ENCODE results near the gene MYH11.
A peak's percentile ranks its signal among the peaks of the same experiment; 100 is the strongest.

The MYH11 gene

DNA sequence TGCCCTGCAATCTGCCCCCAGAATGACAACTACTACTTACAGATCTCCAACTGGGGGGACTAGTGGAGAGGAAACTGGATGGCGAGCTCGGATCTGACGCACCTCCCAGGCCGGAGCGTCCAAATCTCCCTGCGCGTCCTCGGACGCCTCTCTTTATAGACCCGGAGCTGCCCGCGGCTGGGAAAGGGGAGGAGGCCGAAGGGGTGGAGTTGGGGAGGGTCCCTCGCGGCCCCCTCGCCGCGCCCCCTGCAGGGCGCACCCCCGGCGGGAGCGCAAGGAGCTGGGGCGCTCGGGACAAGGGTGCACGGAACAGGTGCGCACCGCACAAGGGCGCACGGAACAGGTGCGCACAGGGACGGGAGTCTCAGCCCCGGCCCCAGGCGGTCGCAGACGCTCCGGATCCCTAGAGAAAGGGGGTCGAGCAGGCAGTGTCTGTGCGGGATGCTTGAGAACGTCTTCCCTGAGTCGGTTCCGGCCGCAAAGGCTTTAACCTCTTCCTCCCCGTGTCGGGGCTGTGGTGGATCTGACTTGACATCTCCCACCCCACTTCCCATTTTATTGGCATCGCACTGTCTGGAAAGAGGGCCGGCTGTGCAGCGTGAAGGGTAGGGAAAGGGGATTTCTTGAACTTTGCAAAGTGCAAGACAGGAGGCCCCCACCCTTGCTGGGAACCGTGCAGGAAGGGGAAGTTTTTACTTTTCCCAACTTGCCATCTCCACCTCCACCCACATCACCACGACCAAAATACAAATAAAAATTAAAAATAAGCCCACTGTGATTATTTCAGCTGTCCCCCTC is at the start of gene MYH11:
Gene MYH11, minus strand, starts transcription at position 128 of the 798 bp plus-strand sequence. CDS start 18,776 bp downstream, outside the sequence.
- peak; percentile 57 to 75 for DNase-seq

DNA sequence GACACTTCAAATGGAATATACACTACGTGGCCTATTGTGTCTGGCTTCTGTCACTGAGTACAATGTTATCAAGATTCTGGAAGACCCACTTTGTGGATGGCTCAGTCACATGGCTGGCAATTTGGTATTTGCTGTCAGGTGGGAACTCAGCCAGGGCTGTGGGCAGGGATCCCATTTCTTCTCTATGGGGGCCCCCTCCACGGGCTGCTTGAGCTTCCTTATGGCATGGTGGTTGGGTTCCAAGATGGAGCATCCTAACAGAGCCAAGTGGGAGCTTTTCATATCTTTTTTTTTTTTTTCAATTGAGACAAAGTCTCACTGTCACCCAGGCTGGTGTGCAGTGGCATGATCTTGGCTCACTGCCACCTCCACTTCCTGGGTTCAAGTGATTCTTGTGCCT is 49.6 kb upstream of the MYH11 start:
- no peak for DNase-seq

DNA sequence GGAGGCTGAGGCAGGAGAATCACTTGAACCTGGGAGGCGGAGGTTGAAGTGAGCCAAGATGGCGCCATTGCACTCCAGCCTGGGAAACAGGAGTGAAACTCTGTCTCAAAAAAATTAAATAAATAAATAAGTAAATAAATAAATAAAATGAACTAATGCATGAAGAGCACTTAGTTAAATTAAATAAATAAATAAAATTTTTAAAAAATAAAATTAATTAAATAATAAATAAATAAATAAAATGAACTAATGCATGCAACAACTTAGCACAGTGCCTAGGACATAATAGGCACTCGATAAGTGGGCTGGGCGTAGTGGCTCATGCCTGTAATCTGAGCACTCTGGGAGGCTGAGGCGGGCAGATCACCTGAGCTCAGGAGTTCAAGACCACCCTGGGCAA is 47.1 kb upstream of the MYH11 start:
- DNase-seq: no peak

DNA sequence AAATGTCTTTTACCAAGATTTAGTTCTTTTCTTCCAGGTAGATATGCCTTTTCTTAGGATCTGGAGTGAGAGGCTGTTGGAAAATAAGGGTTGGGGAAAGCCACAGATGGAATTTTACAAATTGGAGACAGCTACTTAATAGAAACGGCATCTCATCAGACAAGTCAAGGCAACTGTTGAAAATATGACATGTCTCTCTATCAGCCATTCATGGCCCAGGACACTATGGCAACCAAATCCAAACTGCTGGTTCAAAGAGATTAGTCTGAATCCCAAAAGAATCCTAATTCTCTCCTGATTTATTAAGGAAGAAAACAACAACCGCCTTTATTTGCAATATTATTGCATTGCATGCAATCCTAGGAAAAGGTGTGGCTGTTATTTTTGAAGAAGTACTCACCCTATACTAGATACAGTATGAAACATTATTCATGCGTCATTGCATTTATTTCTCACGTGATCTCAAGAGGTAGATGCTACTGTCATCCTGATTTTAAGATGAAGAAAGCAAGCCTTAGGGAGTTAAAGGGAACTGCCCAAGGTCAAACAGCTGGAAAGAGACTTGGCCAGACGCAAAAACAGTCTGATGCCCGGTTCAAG is 44.2 kb upstream of the MYH11 start:
- DNase-seq: no peak

DNA sequence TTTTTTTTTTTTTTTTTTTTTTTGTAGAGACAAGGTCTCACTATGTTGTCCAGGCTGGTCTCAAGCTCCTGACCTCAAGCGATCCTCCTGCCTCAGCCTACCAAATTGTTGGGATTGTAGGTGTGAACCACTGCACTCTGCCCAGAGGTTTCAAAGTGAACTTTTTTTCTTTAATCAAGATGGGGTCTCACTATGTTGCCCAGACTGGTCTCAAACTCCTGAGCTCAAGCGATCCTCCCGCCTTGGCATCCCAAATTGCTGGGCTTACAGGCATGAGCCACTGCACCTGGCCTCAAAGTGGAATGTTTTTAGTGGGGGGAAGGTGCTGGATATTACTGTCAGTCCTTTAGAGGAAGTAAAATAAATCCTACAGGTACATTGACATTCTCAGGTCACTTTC is 43.5 kb upstream of the MYH11 start:
- no peak for DNase-seq

DNA sequence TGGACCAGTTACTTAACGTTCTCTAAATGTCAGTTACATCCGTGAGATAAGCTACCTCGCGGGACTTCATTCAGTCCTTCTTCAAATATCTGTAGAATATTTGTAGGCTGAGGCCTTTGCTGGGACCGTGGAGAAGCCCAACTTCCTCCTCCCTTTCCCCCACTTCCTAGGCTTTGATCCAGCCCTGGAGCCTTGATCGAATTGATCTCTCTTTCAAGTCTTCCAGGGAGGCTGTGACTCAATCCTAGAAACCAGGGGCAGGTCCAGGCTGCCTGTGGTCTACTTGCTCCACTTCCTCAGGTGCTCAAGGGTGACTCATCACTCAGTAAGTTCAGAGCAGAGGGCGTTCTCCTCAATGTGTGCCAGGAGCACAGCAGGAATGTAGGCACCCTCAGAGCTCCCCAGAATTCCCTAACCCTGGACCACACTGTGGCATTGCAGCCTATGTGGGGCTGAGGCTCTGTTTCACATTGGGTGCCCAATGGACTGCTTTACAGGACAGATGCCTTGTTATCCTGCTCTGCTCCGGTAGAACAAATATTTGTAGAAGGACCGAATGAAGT is 42.8 kb upstream of the MYH11 start:
- no peak for DNase-seq

DNA sequence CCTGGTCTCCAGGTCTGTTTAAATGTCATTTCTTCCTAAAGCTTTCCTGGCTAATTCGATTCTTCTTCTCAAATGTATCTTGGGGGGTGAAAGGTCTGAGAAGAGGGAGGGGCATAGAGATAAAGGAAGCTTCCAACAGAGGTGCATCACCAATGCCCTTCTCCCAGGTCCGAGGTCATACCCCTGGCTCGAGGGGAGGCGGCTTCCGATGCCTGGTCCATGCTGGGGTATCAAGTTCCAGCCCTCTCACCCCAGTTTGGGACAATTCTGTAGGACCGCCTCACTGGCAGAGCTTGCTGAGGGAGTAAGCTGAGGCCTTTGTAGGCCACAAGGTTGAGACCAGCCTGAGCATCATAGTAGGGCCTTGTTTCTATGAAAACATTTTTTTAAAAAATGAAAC is 41.8 kb upstream of the MYH11 start:
- no peak for DNase-seq

DNA sequence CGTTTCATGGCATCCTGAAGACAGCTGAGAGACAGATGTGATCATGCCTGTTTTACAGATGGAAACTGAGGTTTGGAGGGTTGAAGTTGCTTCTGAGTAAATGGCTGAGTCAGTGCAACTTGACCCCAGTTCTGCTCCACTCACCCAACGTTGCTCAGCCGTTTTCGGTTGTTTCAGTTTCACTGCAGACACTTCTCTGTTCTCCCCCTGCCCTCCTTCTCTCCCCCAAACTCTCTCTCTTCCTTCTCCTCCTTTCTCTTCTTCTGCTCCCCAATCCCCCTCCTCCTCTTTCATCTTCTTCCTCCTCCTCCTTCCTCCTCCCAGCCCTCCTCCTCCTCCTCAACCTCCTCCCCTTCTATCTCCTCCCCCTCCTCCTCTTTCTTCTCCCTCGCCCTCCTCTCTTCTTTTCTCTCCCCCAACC is 41.0 kb upstream of the MYH11 start:
- DNase-seq: peak; percentile 17 to 34

DNA sequence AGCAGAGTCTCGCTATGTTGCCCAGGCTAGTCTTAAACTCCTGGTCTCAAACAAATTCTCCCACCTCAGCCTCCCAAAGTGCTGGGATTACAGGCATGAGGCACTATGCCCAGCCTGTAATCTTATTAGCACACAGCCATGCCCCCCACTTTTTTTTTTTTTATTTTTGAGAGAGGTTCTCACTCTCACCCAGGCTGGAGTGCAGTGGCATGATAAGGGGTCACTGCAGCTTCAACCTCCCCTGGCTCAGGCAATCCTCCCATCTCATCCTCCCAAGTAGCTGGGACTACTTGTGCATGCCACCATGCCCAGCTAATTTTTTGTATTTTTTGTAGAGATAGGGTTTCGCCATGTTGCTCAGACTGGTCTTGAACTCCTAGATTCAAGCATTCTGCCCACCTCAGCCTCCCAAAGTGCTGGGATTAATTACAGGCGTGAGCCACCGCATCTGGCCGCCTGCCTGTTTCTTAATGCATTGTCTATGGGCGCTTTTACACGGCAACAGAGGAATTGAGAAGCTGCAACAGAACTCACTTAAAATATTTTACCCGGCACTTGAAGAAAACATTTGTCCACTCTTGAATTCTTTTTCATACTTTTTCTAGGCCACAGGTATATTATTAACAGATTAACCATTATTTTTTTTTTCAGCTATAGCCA is 40.4 kb upstream of the MYH11 start:
- DNase-seq: no peak

DNA sequence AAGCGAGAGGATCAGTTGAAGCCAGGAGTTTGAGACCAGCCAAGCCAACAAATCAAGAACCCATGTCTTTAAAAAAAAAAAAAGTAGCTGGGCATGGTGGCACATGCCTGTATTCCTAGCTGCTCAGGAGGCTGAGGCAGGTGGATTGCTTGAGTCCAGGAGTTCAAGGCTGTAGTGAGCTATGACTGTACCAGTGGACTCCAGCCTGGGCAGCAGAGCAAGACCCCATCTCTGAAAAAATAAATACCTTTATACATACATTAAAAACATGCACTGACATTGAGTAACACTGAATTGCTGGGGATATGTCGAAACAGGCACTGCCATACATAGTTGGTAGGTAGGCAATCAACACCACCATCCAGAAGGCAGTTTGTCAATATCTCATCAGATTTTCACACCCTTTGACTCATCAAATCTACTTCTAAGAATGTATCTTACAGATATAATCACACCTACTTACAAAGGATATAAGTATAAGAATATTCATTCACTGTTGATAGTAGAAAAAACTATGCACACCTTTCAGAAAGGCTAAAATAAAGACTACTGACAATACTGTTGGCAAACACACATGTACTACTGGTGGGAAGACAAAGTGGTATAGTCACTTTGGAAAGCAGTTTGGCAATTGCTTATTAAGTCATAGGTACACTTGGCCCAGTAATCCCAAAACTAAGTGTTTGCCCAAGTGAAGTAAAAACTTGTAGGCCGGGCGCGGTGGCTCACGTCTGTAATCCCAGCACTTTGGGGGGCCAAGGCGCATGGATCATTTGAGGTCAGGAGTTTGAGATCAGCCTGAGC is 37.9 kb upstream of the MYH11 start:
- no peak for DNase-seq

DNA sequence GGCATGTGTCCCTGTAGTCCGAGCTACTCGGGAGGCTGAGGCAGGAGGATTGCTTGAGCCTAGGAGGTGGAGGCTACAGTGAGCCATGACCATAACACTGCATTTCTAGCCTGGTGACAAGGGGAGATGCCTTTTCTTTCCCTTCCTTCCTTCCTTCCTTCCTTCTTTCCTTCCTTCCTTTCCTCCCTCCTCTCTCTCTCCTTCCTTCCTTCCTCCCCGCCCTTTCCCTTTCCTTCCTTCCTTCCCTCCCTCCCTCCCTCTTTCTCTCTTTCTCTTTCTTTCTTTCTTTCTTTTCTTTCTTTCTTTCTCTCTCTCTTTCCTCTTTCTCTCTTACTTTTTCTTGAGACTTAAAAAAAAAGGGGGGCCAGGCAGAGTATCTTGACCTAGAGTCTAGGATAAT is 34.7 kb upstream of the MYH11 start:
- no peak for DNase-seq

DNA sequence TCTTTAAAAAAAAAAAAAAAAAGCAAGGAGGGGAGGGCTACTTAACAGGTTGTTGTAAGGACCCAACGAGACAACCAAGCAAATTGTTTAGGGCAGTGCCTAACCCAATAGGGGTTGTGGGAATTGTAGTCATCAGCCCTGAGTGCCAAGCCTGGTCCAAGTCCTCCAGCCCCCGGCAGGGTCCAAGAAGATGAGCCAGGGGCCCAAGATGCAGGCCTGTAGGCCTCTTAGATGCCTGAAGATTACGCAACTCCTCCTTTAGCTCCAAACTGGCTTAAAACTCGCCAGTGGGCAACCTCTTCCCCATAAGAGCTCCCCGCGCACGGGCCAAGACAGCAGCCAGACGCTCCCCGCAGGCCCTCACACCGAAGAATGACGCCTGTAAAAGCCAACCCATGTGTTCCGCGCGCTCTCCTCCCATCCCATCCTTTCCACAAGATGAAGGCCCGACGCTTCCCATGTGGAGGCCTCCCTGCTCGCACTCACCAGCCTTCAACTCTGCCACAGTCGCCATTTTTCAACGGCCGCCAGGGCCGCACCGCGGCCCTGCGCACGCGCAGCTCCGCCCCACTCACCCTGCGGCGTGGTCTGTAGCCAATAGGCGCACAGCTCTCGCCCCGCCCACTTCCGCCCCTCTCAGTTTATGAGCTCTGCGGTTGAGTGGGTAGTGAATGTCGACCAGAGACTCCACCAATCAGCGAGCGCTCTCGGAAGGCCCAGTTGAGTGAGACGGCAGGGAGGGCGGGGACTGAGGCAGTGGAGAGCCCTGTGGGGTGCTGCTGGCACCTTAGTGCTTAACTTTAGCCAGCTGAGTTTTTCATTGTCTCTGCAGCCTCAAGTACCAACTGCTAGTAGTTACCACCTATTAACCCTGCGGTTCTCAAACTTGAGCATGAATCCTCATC is 31.5 kb upstream of the MYH11 start, which contains the start of gene CEP20:
Gene CEP20, minus strand, starts transcription at position 532 of the 905 bp plus-strand sequence. Its CDS starts 18 bp downstream, at position 514.
- peak; percentile 99 to 100 for DNase-seq

DNA sequence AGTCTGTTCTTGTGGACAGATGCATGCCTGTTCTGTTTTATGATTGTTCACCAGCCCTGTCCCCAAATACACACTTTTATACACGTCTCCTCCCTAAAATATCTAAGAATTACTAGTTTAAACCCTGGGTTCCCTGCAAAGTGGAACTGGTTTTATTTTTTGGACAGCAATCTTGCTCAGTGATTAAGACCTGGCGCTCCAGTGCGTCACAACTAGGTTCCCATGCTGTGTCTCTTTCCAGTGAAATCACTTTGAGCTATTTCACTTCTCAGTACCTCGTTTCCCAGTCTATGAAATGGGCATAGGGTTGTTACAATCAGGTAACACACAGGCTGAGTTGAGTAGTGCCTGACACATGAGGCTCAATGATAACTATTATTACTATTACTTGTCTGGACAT is 30.5 kb upstream of the MYH11 start:
- no peak for DNase-seq

DNA sequence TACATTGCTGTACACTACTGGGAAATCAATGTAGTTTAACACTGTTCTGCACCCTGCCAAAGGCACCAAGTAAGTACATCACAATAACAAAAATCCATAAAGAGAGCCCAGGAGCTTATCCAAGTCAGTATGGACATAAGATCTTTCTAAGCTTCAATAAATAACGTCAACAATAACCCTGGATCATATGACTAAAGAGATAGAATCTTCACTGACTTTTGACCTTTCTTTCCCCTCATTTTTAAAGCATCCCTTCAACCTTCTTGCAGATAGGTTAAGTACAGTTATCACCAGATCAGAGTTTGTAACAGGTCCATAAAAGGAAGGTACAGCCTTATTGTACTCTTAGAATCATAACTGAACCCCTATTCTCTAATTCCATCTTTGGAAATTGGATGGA is 29.2 kb upstream of the MYH11 start:
- DNase-seq: no peak

DNA sequence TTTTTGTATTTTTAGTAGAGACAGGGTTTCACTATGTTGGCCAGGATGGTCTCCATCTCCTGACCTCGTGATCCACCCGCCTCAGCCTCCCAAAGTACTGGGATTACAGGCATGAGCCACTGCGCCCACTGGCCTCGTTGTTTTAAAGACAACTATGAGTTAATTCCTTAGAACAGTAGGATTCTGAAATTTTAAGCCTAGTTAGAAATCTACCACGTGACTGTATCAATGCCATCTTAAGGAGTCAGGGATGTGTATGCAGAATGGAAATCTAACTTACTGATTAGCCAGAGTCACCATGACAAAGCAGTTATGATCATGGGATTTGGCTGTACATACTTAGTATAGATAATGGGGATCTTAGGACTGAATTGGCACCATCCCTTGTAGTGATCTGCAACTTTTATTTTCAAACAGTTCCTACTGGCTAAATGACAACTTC is 28.8 kb upstream of the MYH11 start:
- DNase-seq: no peak

DNA sequence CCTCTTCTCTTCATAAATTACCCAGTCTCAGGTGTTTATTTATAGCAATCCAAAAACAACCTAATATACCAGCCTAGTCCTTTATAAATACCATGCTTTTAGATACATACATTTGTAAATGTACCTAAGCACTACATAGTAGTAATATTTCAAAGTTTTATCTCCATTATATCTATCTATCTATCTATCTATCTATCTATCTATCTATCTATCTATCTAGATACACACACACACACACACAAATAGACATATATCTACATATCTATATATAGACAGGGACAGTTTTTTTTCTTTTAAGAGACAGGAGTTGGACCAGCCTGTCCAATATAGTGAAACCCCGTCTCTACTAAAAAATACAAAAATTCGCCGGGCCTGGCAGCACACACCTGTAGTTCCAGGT is 25.7 kb upstream of the MYH11 start:
- no peak for DNase-seq

DNA sequence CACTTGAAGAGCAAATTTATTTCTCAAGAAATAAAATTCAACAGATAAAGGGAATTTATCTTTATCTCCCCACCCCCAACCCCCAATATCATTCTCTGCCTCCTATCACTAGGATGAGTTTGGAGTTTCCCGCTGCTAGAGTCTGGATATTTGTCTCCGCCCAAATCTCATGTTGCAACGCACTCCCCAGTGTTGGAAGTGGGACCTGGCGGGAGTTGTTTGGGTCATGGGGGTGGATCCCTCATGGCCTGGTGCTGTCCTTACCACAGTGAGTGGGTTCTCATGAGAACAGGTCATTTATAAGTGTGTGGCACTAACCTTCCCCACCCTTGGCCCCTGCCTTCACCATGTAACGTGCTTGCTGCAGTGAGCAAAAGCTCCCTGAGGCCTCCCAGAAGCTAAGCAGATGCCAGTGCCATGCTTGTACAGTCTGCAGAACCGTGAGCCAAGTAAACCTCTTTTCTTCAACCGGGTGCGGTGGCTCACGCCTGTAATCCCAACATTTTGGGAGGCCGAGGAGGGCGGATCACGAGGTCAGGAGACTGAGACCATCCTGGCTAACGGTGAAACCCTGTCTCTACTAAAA is 25.1 kb upstream of the MYH11 start:
- no peak for DNase-seq

DNA sequence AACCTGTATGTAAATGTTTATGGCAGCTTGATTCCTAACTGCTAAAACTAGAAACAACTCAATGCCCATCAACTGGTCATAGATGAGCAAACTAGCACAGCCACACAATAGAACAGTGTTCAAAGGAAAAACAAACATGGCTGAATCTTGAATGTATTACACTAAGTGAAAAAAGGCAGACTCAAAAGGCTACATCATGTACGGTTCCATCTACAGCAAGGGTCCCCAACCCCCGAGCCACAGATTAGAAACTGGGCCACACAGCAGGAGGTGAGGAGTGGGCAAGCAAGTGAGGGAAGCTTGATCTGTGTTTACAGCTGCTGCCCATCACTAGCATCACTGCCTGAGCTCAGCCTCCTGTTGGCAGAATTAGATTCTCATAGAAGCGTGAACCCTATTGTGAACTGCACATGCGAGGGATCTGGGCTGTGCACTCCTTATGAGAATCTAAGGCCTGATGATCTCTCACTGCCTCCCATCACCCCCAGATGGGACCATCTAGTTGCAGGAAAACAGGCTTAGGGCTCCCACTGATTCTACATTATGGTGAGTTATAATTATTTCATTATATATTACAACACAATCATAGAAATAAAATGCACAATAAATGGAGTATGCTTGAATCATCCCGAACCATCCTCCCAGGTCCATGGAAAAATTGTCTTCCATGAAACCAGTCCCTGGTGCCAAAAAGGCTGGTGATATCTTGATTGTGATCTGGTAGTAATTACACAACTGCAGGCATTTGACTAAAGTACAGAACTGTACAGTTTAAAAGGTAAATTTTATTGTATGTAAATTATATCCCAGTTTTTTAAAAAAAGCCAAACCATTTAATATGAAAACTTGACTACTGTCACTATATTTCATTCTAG is 23.8 kb upstream of the MYH11 start:
- no peak for DNase-seq

DNA sequence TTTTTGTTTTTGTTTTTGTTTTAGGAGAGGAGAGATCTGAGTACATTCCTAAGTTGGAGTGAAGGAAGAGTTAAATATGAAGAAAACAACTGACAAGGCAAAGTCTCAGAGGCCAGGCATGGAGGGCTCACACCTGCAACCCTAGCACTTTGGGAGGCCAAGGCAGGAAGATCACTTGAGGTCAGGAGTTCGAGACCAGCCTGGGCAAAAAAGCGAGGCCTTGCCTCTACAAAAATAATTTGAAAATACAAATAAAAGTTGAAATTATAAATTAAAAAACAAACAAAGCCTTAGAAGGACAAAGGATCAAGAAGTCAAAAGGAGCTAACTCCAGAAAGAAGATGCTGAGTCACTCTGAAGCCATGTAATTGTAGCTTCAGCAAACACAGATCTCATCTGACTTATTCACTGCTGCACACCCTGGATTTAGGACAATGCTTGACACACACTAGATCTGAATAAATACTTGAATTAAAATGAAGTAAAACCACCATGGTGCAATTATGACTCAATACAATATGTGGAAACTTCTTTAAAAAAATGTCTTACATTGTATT is 22.5 kb upstream of the MYH11 start:
- peak; percentile 37 to 73 for DNase-seq

DNA sequence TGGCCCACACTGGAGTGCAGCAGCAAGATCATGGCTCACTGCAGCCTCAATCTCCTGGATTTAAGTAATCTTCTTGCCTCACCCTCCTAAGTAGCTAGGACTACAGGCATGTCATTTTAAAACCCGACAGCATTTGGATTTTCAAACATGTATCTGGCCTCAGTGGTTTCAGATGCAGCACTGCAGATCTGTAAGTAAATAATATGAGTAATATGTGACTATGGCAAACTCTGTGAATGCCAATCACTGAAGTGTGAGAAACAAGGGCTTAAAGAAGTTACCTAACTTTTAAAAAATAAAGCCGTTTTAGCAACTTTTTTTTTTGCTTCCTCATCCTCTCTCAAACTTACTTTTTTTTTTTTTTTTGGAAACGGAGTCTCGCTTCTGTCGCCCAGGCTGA is 19.7 kb upstream of the MYH11 start:
- DNase-seq: no peak
